ENCODE results near the gene TCF4. TPM values are rescaled to one million over a fixed set of nuclear protein-coding genes. Genes with fewer than 3 reads are reported as not detected.

TCF4 gene
- total RNA-seq, 1 experiment from 2014 or later = 104 TPM

GRCh38 chr18:55462652-55463051 lies 125.3 kb downstream of the TCF4 start:
- POLR2A ChIA-PET = interaction anchor here (0.6 kb wide), 1 partner anchor 17 kb away, joined by 5 read pairs; no protein-coding TSS in a partner anchor
- DNase-seq (ENCODE audit: low spot score) = no peak
- CTCF ChIA-PET = interaction anchor here (0.6 to 0.9 kb wide), 2 partner anchors 101 to 319 kb away, joined by 3 to 4 read pairs; no protein-coding TSS in a partner anchor
- H3K27ac Mint-ChIP-seq = 0 out of 2 replicates have a peak overlapping the region, but pooled peaks have one; percentile 9
- ATAC-seq = no peak
- peaks cover 91% of the 10 kb centered on the region for H3K4me1 Mint-ChIP-seq
- no peak for TF ChIP-seq SMAD3 (CRISPR knock-in tag; IDR thresholded peaks at IDR 0.05; ENCODE audit: borderline replicate concordance)
- H3K9me3 Mint-ChIP-seq = no peaks in the 10 kb centered on the region
- H3K27me3 Mint-ChIP-seq (ENCODE audit: low read depth) = no peaks in the 10 kb centered on the region
- no peak overlapping the region for H3K4me3 Mint-ChIP-seq
- H3K36me3 Mint-ChIP-seq = peaks cover 4% of the 10 kb centered on the region; the same call in 1 of the 2 replicates

GRCh38 chr18:55461848-55462247 lies 126.1 kb downstream of the TCF4 start:
- peaks cover 86% of the 10 kb centered on the region for H3K4me1 Mint-ChIP-seq
- H3K4me3 Mint-ChIP-seq = no peak overlapping the region
- no peaks in the 10 kb centered on the region for H3K9me3 Mint-ChIP-seq
- H3K36me3 Mint-ChIP-seq = peaks cover 4% of the 10 kb centered on the region; the same call in 1 of the 2 replicates
- ChIA-PET CTCF (no interaction called here), POLR2A (no interaction called here)
- DNase-seq (ENCODE audit: low spot score) (no peak), ATAC-seq (no peak)
- no peak for TF ChIP-seq TP53 (CRISPR knock-in tag; IDR thresholded peaks at IDR 0.05)
- no peak for TF ChIP-seq NFE2L1 (CRISPR knock-in tag; IDR thresholded peaks at IDR 0.05)
- no peak for TF ChIP-seq IRF2 (CRISPR knock-in tag; IDR thresholded peaks at IDR 0.05; ENCODE audit: borderline replicate concordance, low read depth)
- TF ChIP-seq, protein P1, sequence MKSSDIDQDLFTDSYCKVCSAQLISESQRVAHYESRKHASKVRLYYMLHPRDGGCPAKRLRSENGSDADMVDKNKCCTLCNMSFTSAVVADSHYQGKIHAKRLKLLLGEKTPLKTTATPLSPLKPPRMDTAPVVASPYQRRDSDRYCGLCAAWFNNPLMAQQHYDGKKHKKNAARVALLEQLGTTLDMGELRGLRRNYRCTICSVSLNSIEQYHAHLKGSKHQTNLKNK (CRISPR knock-in tag; IDR thresholded peaks at IDR 0.05) = no peak
- no peak for TF ChIP-seq TEAD1 (CRISPR knock-in tag; IDR thresholded peaks at IDR 0.05)
- TF ChIP-seq MXD4 (CRISPR knock-in tag; IDR thresholded peaks at IDR 0.05; ENCODE audit: borderline replicate concordance) = no peak
- TF ChIP-seq, protein P2, sequence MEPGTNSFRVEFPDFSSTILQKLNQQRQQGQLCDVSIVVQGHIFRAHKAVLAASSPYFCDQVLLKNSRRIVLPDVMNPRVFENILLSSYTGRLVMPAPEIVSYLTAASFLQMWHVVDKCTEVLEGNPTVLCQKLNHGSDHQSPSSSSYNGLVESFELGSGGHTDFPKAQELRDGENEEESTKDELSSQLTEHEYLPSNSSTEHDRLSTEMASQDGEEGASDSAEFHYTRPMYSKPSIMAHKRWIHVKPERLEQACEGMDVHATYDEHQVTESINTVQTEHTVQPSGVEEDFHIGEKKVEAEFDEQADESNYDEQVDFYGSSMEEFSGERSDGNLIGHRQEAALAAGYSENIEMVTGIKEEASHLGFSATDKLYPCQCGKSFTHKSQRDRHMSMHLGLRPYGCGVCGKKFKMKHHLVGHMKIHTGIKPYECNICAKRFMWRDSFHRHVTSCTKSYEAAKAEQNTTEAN (CRISPR knock-in tag; IDR thresholded peaks at IDR 0.05) = no peak
- TF ChIP-seq SOX15 (CRISPR knock-in tag; IDR thresholded peaks at IDR 0.05) = no peak
- no peak for TF ChIP-seq ZNF138 (CRISPR knock-in tag; conservative IDR thresholded peaks at IDR 0.05)
- no peak for TF ChIP-seq RELA (CRISPR knock-in tag; IDR thresholded peaks at IDR 0.05; ENCODE audit: borderline replicate concordance)
- TF ChIP-seq JAZF1 (CRISPR knock-in tag; IDR thresholded peaks at IDR 0.05) = no peak
- TF ChIP-seq ATF1 (CRISPR knock-in tag; IDR thresholded peaks at IDR 0.05) = no peak
- no peak for TF ChIP-seq MYBL2 (CRISPR knock-in tag; IDR thresholded peaks at IDR 0.05)
- TF ChIP-seq SMAD4 (CRISPR knock-in tag; IDR thresholded peaks at IDR 0.05) = no peak
- no peak for TF ChIP-seq ZNF121 (CRISPR knock-in tag; IDR thresholded peaks at IDR 0.05)
- TF ChIP-seq, protein P3, sequence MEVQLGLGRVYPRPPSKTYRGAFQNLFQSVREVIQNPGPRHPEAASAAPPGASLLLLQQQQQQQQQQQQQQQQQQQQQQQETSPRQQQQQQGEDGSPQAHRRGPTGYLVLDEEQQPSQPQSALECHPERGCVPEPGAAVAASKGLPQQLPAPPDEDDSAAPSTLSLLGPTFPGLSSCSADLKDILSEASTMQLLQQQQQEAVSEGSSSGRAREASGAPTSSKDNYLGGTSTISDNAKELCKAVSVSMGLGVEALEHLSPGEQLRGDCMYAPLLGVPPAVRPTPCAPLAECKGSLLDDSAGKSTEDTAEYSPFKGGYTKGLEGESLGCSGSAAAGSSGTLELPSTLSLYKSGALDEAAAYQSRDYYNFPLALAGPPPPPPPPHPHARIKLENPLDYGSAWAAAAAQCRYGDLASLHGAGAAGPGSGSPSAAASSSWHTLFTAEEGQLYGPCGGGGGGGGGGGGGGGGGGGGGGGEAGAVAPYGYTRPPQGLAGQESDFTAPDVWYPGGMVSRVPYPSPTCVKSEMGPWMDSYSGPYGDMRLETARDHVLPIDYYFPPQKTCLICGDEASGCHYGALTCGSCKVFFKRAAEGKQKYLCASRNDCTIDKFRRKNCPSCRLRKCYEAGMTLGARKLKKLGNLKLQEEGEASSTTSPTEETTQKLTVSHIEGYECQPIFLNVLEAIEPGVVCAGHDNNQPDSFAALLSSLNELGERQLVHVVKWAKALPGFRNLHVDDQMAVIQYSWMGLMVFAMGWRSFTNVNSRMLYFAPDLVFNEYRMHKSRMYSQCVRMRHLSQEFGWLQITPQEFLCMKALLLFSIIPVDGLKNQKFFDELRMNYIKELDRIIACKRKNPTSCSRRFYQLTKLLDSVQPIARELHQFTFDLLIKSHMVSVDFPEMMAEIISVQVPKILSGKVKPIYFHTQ (CRISPR knock-in tag; IDR thresholded peaks at IDR 0.05) = no peak
- TF ChIP-seq NR2C2 (CRISPR knock-in tag; IDR thresholded peaks at IDR 0.05) = no peak
- no peak for TF ChIP-seq ZNF671 (CRISPR knock-in tag; IDR thresholded peaks at IDR 0.05)
- H3K27me3 Mint-ChIP-seq (ENCODE audit: low read depth) = no peaks in the 10 kb centered on the region
- H3K27ac Mint-ChIP-seq = peak overlapping the region; percentile 50; the same call in 1 of the 2 replicates

GRCh38 chr18:55458456-55459203 lies 129.4 kb downstream of the TCF4 start:
- peak overlapping the region; percentile 37; the same call in 1 of the 2 replicates for H3K27ac Mint-ChIP-seq
- ATAC-seq (peak; percentile 22; the same call in 1 of the 2 replicates), DNase-seq (ENCODE audit: low spot score) (no peak)
- H3K36me3 Mint-ChIP-seq = peaks cover 4% of the 10 kb centered on the region; the same call in 1 of the 2 replicates
- ChIA-PET CTCF (no interaction called here), POLR2A (interaction anchor here (0.6 kb wide), 1 partner anchor 61 kb away, joined by 4 read pairs; no protein-coding TSS in a partner anchor)
- H3K27me3 Mint-ChIP-seq (ENCODE audit: low read depth) = no peaks in the 10 kb centered on the region
- peaks cover 75% of the 10 kb centered on the region for H3K4me1 Mint-ChIP-seq
- H3K9me3 Mint-ChIP-seq = no peaks in the 10 kb centered on the region
- H3K4me3 Mint-ChIP-seq = no peak overlapping the region
- TF ChIP-seq, protein P4, sequence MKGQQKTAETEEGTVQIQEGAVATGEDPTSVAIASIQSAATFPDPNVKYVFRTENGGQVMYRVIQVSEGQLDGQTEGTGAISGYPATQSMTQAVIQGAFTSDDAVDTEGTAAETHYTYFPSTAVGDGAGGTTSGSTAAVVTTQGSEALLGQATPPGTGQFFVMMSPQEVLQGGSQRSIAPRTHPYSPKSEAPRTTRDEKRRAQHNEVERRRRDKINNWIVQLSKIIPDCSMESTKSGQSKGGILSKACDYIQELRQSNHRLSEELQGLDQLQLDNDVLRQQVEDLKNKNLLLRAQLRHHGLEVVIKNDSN (CRISPR knock-in tag; IDR thresholded peaks at IDR 0.05) = no peak
- TF ChIP-seq ATF1 (CRISPR knock-in tag; IDR thresholded peaks at IDR 0.05) (no peak), NFYB (CRISPR knock-in tag; conservative IDR thresholded peaks at IDR 0.05; ENCODE audit: low read depth) (no peak), CREB1 (CRISPR knock-in tag; IDR thresholded peaks at IDR 0.05) (no peak)
- TF ChIP-seq, protein P3 (CRISPR knock-in tag; IDR thresholded peaks at IDR 0.05) = no peak
- TF ChIP-seq, protein P1 (CRISPR knock-in tag; IDR thresholded peaks at IDR 0.05) = no peak

All from WTC11 (cell line).